Activated CD4-positive, alpha-beta T cell treated with anti-CD3 and anti-CD28 coated beads, Interleukin-2, amount 50 U/mL, for 48 hours (primary cell): ENCODE measurements around the gene ATRIP.

Experiments used
- DNase-seq, 2 experiments: peaks; one replicate each; pipeline ENCODE4 v3.0.0-alpha.2; 2020

Gene ATRIP

GRCh38 chr3:48410205-48411040, 36.1 kb upstream of the ATRIP start:
- no peak for DNase-seq

GRCh38 chr3:48411041-48411588, 35.4 kb upstream of the ATRIP start:
- no peak for DNase-seq

- no peak for DNase-seq
Observed at GRCh38 chr3:48411606-48412374, 34.7 kb upstream of the ATRIP start.

GRCh38 chr3:48412375-48413001, 34.0 kb upstream of the ATRIP start:
- DNase-seq: no peak

- DNase-seq: no peak
Observed at GRCh38 chr3:48413086-48413485, 33.5 kb upstream of the ATRIP start.

GRCh38 chr3:48413611-48414010, 32.9 kb upstream of the ATRIP start:
- no peak for DNase-seq

- no peak for DNase-seq
Observed at GRCh38 chr3:48414376-48415250, 31.9 kb upstream of the ATRIP start.

- DNase-seq: no peak
Observed at GRCh38 chr3:48415251-48415953, 31.1 kb upstream of the ATRIP start.

- DNase-seq: no peak
Observed at GRCh38 chr3:48416091-48416505, 30.4 kb upstream of the ATRIP start.

- DNase-seq: no peak
Observed at GRCh38 chr3:48416546-48416945, 30.0 kb upstream of the ATRIP start.

- DNase-seq: no peak
Observed at GRCh38 chr3:48417529-48418108, 28.9 kb upstream of the ATRIP start.

GRCh38 chr3:48418140-48418539, 28.4 kb upstream of the ATRIP start:
- no peak for DNase-seq

- no peak for DNase-seq
Observed at GRCh38 chr3:48418651-48419050, 27.9 kb upstream of the ATRIP start.

- DNase-seq: no peak
Observed at GRCh38 chr3:48419149-48419548, 27.4 kb upstream of the ATRIP start.

- no peak for DNase-seq
Observed at GRCh38 chr3:48419597-48419996, 26.9 kb upstream of the ATRIP start.

GRCh38 chr3:48420561-48420960, 26.0 kb upstream of the ATRIP start:
- DNase-seq: no peak

GRCh38 chr3:48422272-48422671, 24.3 kb upstream of the ATRIP start:
- DNase-seq: no peak

GRCh38 chr3:48422681-48423080, 23.9 kb upstream of the ATRIP start:
- DNase-seq: no peak

GRCh38 chr3:48423241-48423882, 23.2 kb upstream of the ATRIP start:
- DNase-seq: no peak

GRCh38 chr3:48423883-48424695, 22.4 kb upstream of the ATRIP start:
- no peak for DNase-seq
